Body of pancreas (tissue), 4 donors: ENCODE results near the gene KCNA3.

Experiments
- CTCF ChIP-seq, 7 experiments: fragments of 450-650 bp in 4 of 7; fragments of 200-600 bp in 3 of 7; sonication (generic) in 3 of 7; IDR thresholded peaks; one replicate each; pipeline ENCODE4 v1.5.1; 2016 to 2019; ENCODE audit warnings: antibody characterized with exemption in 7 of 7
- POLR2A ChIP-seq, 3 donors: fragments of 450-650 bp; IDR thresholded peaks; one replicate each; pipeline ENCODE4 v1.6.1; 2016; ENCODE audit warnings: antibody characterized with exemption in 3 of 3, mild to moderate bottlenecking in 2 of 3

DNA sequence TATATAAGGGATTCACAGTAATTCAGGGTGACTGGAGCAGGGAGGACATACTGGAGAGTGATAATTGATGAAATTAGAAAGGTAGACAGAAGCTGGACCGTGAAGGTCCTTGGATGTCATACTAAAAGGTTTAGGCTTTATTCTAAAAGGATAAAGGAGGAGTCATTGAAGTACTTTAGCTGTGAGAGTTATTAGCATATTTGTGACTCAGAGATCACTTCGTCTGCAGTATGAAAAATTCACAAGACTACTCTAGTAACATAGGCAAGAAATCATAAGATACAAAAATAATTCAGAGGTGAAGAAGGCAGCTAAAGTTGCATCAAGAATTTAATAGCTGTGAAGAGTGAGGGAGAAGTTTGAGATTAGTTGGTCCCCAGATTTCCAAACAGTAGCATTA, 26.3 kb downstream of the KCNA3 start:
- TF ChIP-seq CTCF (IDR thresholded peaks at IDR 0.05) (no peak), POLR2A (IDR thresholded peaks at IDR 0.05) (no peak)
